Measurements from ENCODE around the gene TXNDC8.

- TF ChIP-seq CTCF (IDR thresholded peaks at IDR 0.05) (no peak), POLR2A (IDR thresholded peaks at IDR 0.05) (no peak)
Measured at GRCh38 chr9:110328763-110329162, 8.9 kb downstream of the TXNDC8 start.
